Activated B cell treated with CpG ODN at 0.5 μM for 24 hours (primary cell): ENCODE measurements around the gene ATF5. TPM values are rescaled to one million over a fixed set of nuclear protein-coding genes. Genes with fewer than 3 reads are reported as not detected.
"Not testable (repeated sequence)": the region's sequence is repeated elsewhere in the genome, so short reads cannot be mapped to it uniquely, and the experiment has no call there.

Experiments
- ATAC-seq: fragments of 200-7000 bp; cut with Tn5 transposase; one replicate; pipeline ENCODE4 v1.10.0; 2021; ENCODE audit warnings: low read depth, mild to moderate bottlenecking, moderate library complexity
- CTCF ChIA-PET: fragments of 350-600 bp; sonication (Branson Sonifier 250); formaldehyde crosslinking; loops from one replicate; lab custom pipeline; 2021; ENCODE audit warnings: antibody characterized with exemption; lab: Charles Lee
- POLR2A ChIA-PET: fragments of 350-600 bp; sonication (Branson Sonifier 250); formaldehyde crosslinking; loops from one replicate; lab custom pipeline; 2021; ENCODE audit warnings: antibody characterized with exemption; lab: Charles Lee
- DNase-seq: peaks from one replicate; pipeline ENCODE4 v3.0.0; 2022
- H3K27ac Mint-ChIP-seq: one replicate; pipeline ENCODE4 v1.8.0; 2020; ENCODE audit warnings: mixed read lengths
- H3K27me3 Mint-ChIP-seq: one replicate; pipeline ENCODE4 v1.8.0; 2021; ENCODE audit warnings: mixed read lengths
- H3K36me3 Mint-ChIP-seq: one replicate; pipeline ENCODE4 v1.8.0; 2021; ENCODE audit warnings: low read depth, mixed read lengths
- H3K4me1 Mint-ChIP-seq: one replicate; pipeline ENCODE4 v1.8.0; 2021; ENCODE audit warnings: mixed read lengths
- H3K4me3 Mint-ChIP-seq: one replicate; pipeline ENCODE4 v1.8.0; 2020; ENCODE audit warnings: mild to moderate bottlenecking, mixed read lengths
- H3K9me3 Mint-ChIP-seq: one replicate; pipeline ENCODE4 v1.8.0; 2020; ENCODE audit warnings: mixed read lengths
- intact Hi-C: fragments of 100-400 bp; cut with micrococcal nuclease; formaldehyde crosslinking; loops from one replicate; pipeline ENCODE4 v1.15.1; 2024
- total RNA-seq: library from RNA; stranded (reverse); gene quantifications from 2 replicates; pipeline ENCODE4 v1.2.3, GENCODE V29; 2022
- TF ChIP-seq, protein P1 (sequence below): fragments of 200-600 bp; IDR thresholded peaks from one replicate; pipeline ENCODE4 v1.8.0; 2022; ENCODE audit warnings: antibody characterized with exemption, mild to moderate bottlenecking

Gene ATF5
- total RNA-seq, 1 donor from 2014 or later = 199 TPM

DNA sequence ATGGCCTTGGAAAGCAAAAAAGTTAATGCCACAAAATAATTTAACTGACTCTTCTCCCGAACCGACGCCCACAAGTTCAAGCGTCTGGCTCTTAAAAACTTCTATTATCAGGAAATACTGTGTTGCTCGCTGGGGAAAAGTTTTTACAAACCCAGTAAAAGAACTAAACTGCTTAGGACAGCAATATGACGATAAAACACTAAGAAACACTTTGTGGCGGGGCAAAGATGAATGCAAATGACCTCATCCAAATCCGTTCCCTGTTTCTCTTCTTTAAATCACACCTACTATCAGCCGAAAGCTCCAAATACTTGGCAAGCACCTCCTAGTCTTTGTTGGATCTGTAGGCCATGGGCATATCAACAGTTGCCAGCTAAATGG, 27.1 kb downstream of the ATF5 start:
- intact Hi-C loops = no loop called here
- Mint-ChIP-seq H3K27ac (no peak overlapping the region), H3K9me3 (no peaks in the 10 kb centered on the region), H3K27me3 (peaks cover 21% of the 10 kb centered on the region), H3K4me1 (peaks cover 18% of the 10 kb centered on the region), H3K4me3 (no peak overlapping the region), H3K36me3 (no peaks in the 10 kb centered on the region)
- no peak for ATAC-seq
- POLR2A ChIA-PET = no interaction called here
- TF ChIP-seq, protein P1, sequence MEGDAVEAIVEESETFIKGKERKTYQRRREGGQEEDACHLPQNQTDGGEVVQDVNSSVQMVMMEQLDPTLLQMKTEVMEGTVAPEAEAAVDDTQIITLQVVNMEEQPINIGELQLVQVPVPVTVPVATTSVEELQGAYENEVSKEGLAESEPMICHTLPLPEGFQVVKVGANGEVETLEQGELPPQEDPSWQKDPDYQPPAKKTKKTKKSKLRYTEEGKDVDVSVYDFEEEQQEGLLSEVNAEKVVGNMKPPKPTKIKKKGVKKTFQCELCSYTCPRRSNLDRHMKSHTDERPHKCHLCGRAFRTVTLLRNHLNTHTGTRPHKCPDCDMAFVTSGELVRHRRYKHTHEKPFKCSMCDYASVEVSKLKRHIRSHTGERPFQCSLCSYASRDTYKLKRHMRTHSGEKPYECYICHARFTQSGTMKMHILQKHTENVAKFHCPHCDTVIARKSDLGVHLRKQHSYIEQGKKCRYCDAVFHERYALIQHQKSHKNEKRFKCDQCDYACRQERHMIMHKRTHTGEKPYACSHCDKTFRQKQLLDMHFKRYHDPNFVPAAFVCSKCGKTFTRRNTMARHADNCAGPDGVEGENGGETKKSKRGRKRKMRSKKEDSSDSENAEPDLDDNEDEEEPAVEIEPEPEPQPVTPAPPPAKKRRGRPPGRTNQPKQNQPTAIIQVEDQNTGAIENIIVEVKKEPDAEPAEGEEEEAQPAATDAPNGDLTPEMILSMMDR = no peak
- CTCF ChIA-PET = interaction anchor here (0.8 kb wide), 1 partner anchor 101 kb away, joined by 3 read pairs; no protein-coding TSS in a partner anchor
- no peak for DNase-seq

DNA sequence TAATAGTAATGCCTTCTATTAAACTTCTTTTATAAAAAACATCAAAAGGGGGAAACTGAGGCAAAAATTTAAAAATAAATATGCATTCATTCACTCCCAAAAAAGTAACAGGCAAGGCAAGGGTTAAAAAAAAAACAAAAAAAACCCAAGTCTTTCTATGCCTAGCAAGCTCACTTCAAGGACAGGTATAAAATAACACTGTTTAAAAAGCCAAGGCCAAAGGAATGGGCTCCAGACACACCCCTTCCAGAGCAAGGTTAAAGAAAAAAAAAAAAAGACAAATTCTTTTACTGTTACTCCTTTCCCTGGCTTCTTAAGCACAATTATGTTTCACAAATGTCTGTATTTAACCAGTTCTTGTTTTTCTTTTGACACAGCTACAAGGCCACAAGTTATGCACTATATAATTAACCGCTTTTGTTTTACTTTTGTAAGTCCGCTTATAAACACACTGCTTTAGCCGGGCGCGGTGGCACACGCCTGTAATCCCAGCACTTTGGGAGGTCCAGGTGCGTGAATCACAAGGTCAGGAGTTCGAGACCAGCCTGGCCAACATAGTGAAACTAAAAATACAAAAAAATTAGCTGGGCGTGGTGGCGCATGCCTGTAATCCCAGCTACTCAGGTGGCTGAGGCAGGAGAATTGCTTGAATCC, 28.4 kb downstream of the ATF5 start:
- Mint-ChIP-seq H3K27ac (no peak overlapping the region), H3K9me3 (peaks cover 2% of the 10 kb centered on the region), H3K36me3 (no peaks in the 10 kb centered on the region), H3K27me3 (peaks cover 18% of the 10 kb centered on the region), H3K4me3 (no peak overlapping the region), H3K4me1 (peaks cover 16% of the 10 kb centered on the region)
- DNase-seq (no peak), ATAC-seq (no peak)
- CTCF ChIA-PET = no interaction called here
- POLR2A ChIA-PET = no interaction called here
- intact Hi-C loops = no loop called here
- TF ChIP-seq, protein P1 = no peak

DNA sequence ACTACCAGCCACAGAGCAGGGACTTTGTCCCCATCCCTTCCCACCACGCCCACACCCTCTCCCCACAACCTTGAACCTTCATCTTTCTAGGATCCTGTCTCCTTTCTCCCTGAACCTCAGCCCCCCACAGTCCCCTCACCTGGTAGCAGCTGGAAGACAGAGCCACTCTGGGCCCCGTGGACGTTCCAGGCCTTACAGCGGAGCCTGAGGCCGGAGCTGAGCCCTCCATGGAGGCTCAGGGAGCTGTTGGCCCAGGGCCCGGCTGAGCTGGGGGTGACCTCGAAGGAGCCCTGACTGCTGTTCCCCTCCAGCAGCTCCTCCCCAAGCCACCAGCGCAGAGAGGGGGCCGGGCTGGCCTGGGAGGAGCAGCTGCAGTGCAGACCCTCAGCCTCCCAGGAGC, 29.1 kb downstream of the ATF5 start:
- H3K9me3 Mint-ChIP-seq, H3K4me3 Mint-ChIP-seq, DNase-seq, intact Hi-C loops, CTCF ChIA-PET, POLR2A ChIA-PET, ATAC-seq, H3K27ac Mint-ChIP-seq, H3K36me3 Mint-ChIP-seq: not testable (repeated sequence)
- Mint-ChIP-seq H3K27me3 (peaks cover 16% of the 10 kb centered on the region), H3K4me1 (peaks cover 12% of the 10 kb centered on the region)

DNA sequence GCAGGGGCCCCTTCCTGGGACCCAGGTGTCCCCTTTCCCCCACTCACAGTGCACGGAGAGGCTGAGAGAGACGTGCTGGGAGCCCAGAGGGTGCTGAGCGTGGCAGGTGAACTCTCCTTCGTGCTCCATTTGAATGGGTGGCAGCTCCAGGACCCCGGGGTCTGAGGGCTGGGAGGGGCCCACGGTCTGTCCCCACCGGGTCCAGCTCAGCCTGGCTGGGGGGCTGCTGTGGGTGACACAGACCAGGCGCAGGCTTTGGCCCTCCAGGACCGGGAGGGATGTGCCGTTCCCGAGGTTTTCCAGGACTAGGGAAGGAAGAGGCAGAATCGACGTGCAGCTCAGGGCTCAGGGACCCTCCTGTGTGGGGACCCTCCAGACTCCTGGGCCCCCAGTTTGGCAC, 29.6 kb downstream of the ATF5 start:
- H3K36me3 Mint-ChIP-seq, POLR2A ChIA-PET, intact Hi-C loops, CTCF ChIA-PET, DNase-seq, H3K9me3 Mint-ChIP-seq, H3K27ac Mint-ChIP-seq, ATAC-seq, H3K4me1 Mint-ChIP-seq, H3K4me3 Mint-ChIP-seq: not testable (repeated sequence)
- H3K27me3 Mint-ChIP-seq = peaks cover 12% of the 10 kb centered on the region

DNA sequence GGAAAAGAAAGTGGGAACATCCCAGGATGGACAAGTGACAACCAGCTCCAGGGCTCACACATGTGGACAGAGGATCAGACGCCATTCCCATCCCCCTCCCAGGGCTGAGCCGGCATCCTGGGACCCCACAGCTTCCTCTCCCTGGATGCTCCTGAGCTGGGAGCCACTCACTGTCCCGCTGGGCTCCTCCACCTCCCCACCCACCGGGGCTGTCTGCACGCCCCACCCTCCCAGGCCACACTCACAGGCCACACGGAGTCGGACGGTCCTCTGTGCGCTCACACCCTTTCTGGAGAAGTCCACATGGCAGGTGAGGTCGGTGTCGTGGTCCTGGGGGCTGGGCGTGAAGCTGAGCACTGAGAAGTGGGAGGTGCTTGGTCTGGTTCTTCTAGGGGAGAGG, 30.9 kb downstream of the ATF5 start:
- H3K27me3 Mint-ChIP-seq, POLR2A ChIA-PET, intact Hi-C loops, DNase-seq, CTCF ChIA-PET, H3K27ac Mint-ChIP-seq, H3K4me3 Mint-ChIP-seq, H3K4me1 Mint-ChIP-seq, H3K36me3 Mint-ChIP-seq, H3K9me3 Mint-ChIP-seq, ATAC-seq: not testable (repeated sequence)

DNA sequence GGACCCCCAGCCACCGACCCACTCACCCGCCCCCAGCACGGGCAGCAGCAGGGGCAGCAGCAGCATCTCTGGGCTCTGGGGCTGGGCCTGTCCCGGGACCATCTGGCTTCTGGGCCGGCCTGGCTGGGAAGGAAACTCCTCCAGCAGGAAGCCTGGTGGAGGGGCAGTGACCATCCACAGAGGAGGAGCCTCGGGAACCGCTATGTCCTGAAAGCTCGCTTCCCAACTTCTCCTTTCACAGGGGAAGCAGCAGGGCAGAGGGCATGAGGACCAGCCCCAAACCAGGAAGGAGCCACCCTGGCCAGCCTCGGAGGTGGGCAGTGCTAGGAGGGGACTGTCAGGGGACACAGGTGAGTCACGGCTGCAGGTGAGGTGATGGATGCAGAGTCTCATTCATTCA, 32.0 kb downstream of the ATF5 start, which contains the start of gene SIGLEC11:
TSS of gene SIGLEC11 (minus strand) at position 193 of the 400 bp plus-strand sequence. CDS start at position 102, 91 bp downstream.
- POLR2A ChIA-PET, H3K27ac Mint-ChIP-seq, intact Hi-C loops, H3K9me3 Mint-ChIP-seq, H3K4me3 Mint-ChIP-seq, ATAC-seq, H3K4me1 Mint-ChIP-seq, H3K27me3 Mint-ChIP-seq, DNase-seq, H3K36me3 Mint-ChIP-seq, CTCF ChIA-PET: not testable (repeated sequence)

DNA sequence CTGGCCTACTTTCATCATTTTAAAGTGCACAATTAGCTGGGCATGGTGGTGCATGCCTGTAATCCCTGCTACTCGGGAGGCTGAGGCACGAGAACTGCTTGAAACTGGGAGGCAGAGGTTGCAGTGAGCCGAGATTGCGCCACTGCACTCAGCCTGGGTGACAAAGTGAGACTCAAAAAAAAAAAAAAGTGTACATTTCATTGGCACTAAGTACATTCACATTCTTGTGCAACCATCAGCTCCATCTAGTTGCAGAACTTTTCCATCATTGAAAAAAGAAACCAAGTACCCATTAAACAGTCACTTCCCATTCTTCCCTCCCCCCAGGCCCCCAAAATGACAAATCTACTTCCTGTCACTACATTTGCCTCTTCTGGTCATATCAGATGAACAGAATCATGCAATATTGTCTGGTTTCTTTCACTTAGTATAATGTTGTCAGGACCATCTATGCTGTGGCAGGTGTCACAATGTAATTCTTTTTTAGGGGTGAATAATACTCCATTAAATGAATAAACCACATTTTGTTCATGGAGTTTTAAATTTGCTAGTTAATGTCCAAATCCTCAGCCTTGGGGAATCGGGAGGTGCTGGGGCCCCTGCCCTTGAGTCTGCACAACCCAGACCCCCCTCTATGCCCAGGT, 39.4 kb downstream of the ATF5 start:
- intact Hi-C loops = no loop called here
- no peak for DNase-seq
- Mint-ChIP-seq H3K9me3 (no peaks in the 10 kb centered on the region), H3K27me3 (peaks cover 9% of the 10 kb centered on the region), H3K4me3 (no peak overlapping the region), H3K4me1 (peaks cover 4% of the 10 kb centered on the region), H3K27ac (no peak overlapping the region), H3K36me3 (peaks cover 1% of the 10 kb centered on the region)
- TF ChIP-seq, protein P1 = no peak
- ATAC-seq = no peak
- CTCF ChIA-PET = no interaction called here
- POLR2A ChIA-PET = interaction anchor here (0.7 kb wide), 1 partner anchor 116 kb away, joined by 4 read pairs; no protein-coding TSS in a partner anchor

DNA sequence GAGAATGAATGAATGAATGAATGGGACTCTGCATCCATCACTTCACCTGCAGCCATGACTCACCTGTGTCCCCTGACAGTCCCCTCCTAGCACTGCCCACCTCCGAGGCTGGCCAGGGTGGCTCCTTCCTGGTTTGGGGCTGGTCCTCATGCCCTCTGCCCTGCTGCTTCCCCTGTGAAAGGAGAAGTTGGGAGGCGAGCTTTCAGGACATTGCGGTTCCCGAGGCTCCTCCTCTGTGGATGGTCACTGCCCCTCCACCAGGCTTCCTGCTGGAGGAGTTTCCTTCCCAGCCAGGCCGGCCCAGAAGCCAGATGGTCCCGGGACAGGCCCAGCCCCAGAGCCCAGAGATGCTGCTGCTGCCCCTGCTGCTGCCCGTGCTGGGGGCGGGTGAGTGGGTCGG, 40.4 kb downstream of the ATF5 start:
- CTCF ChIA-PET, DNase-seq, H3K9me3 Mint-ChIP-seq, H3K4me3 Mint-ChIP-seq, H3K4me1 Mint-ChIP-seq, POLR2A ChIA-PET, intact Hi-C loops, H3K36me3 Mint-ChIP-seq, H3K27me3 Mint-ChIP-seq, ATAC-seq, H3K27ac Mint-ChIP-seq: not testable (repeated sequence)
